ENCODE measurements around the gene CDK6.
"Not testable (repeated sequence)": the region's sequence is repeated elsewhere in the genome, so short reads cannot be mapped to it uniquely, and the experiment has no call there.

CDK6 gene

GRCh38 chr7:92613720-92614119 lies 222.7 kb downstream of the CDK6 start:
- no peak for DNase-seq (ENCODE audit: low read depth, low spot score)
- Histone ChIP-seq H3K36me3 (ENCODE audit: control insufficient read depth, insufficient read depth, low read length) (no peaks in the 10 kb centered on the region), H3K27ac (ENCODE audit: low read length) (no peak overlapping the region), H3K4me3 (ENCODE audit: low read length) (no peak overlapping the region), H3K27me3 (ENCODE audit: control insufficient read depth, insufficient read depth, low read length) (no peaks in the 10 kb centered on the region; the same call in 1 of the 2 replicates), H3K4me1 (ENCODE audit: control insufficient read depth, insufficient read depth, low read length) (no peaks in the 10 kb centered on the region), H3K9me3 (ENCODE audit: control insufficient read depth, insufficient read depth, low read length) (no peaks in the 10 kb centered on the region)
- no CpG with 5 or more reads among the region's 3 CpGs for whole genome bisulfite sequencing (ENCODE audit: insufficient coverage, insufficient read length)

GRCh38 chr7:92613214-92613613 lies 223.2 kb downstream of the CDK6 start:
- Histone ChIP-seq H3K9me3 (ENCODE audit: control insufficient read depth, insufficient read depth, low read length) (no peaks in the 10 kb centered on the region), H3K4me3 (ENCODE audit: low read length) (no peak overlapping the region), H3K27me3 (ENCODE audit: control insufficient read depth, insufficient read depth, low read length) (no peaks in the 10 kb centered on the region; the same call in 1 of the 2 replicates), H3K36me3 (ENCODE audit: control insufficient read depth, insufficient read depth, low read length) (no peaks in the 10 kb centered on the region), H3K27ac (ENCODE audit: low read length) (no peak overlapping the region), H3K4me1 (ENCODE audit: control insufficient read depth, insufficient read depth, low read length) (no peaks in the 10 kb centered on the region)
- no peak for DNase-seq (ENCODE audit: low read depth, low spot score)

GRCh38 chr7:92612501-92612900 lies 223.9 kb downstream of the CDK6 start:
- DNase-seq (ENCODE audit: low read depth, low spot score): no peak
- Histone ChIP-seq H3K9me3 (ENCODE audit: control insufficient read depth, insufficient read depth, low read length) (no peaks in the 10 kb centered on the region), H3K27me3 (ENCODE audit: control insufficient read depth, insufficient read depth, low read length) (no peaks in the 10 kb centered on the region; the same call in 1 of the 2 replicates), H3K4me1 (ENCODE audit: control insufficient read depth, insufficient read depth, low read length) (no peaks in the 10 kb centered on the region), H3K4me3 (ENCODE audit: low read length) (no peak overlapping the region), H3K36me3 (ENCODE audit: control insufficient read depth, insufficient read depth, low read length) (no peaks in the 10 kb centered on the region), H3K27ac (ENCODE audit: low read length) (no peak overlapping the region)
- no CpG with 5 or more reads among the region's 2 CpGs for WGBS (ENCODE audit: insufficient coverage, insufficient read length)

- no peak overlapping the region for H3K4me3 ChIP-seq (ENCODE audit: low read length)
- DNase-seq (ENCODE audit: low read depth, low spot score): no peak
- H3K9me3 ChIP-seq (ENCODE audit: control insufficient read depth, insufficient read depth, low read length): no peaks in the 10 kb centered on the region
- H3K27ac ChIP-seq (ENCODE audit: low read length): no peak overlapping the region
- no peaks in the 10 kb centered on the region; the same call in 1 of the 2 replicates for H3K27me3 ChIP-seq (ENCODE audit: control insufficient read depth, insufficient read depth, low read length)
- no peaks in the 10 kb centered on the region for H3K36me3 ChIP-seq (ENCODE audit: control insufficient read depth, insufficient read depth, low read length)
- no peaks in the 10 kb centered on the region for H3K4me1 ChIP-seq (ENCODE audit: control insufficient read depth, insufficient read depth, low read length)
Measured at GRCh38 chr7:92611735-92612134, 224.6 kb downstream of the CDK6 start.

- Histone ChIP-seq H3K27ac (ENCODE audit: low read length) (no peak overlapping the region), H3K27me3 (ENCODE audit: control insufficient read depth, insufficient read depth, low read length) (no peaks in the 10 kb centered on the region; the same call in 1 of the 2 replicates), H3K4me3 (ENCODE audit: low read length) (no peak overlapping the region), H3K4me1 (ENCODE audit: control insufficient read depth, insufficient read depth, low read length) (no peaks in the 10 kb centered on the region), H3K9me3 (ENCODE audit: control insufficient read depth, insufficient read depth, low read length) (no peaks in the 10 kb centered on the region), H3K36me3 (ENCODE audit: control insufficient read depth, insufficient read depth, low read length) (no peaks in the 10 kb centered on the region)
- no CpG with 5 or more reads among the region's 5 CpGs for WGBS (ENCODE audit: insufficient coverage, insufficient read length)
- DNase-seq (ENCODE audit: low read depth, low spot score): no peak
Measured at GRCh38 chr7:92609921-92610518, 226.4 kb downstream of the CDK6 start.

- Histone ChIP-seq H3K36me3 (ENCODE audit: control insufficient read depth, insufficient read depth, low read length) (no peaks in the 10 kb centered on the region), H3K27ac (ENCODE audit: low read length) (no peak overlapping the region), H3K4me1 (ENCODE audit: control insufficient read depth, insufficient read depth, low read length) (no peaks in the 10 kb centered on the region), H3K27me3 (ENCODE audit: control insufficient read depth, insufficient read depth, low read length) (no peaks in the 10 kb centered on the region), H3K4me3 (ENCODE audit: low read length) (peak overlapping the region; percentile 33; the same call in 1 of the 2 replicates), H3K9me3 (ENCODE audit: control insufficient read depth, insufficient read depth, low read length) (no peaks in the 10 kb centered on the region)
- DNase-seq (ENCODE audit: low read depth, low spot score): no peak
- no CpG with 5 or more reads among the region's 27 CpGs for WGBS (ENCODE audit: insufficient coverage, insufficient read length)
Measured at GRCh38 chr7:92608380-92609322, 227.7 kb downstream of the CDK6 start.

- no peak for DNase-seq (ENCODE audit: low read depth, low spot score)
- H3K9me3 ChIP-seq (ENCODE audit: control insufficient read depth, insufficient read depth, low read length): no peaks in the 10 kb centered on the region
- H3K27ac ChIP-seq (ENCODE audit: low read length): no peak overlapping the region
- WGBS (ENCODE audit: insufficient coverage, insufficient read length): no CpG with 5 or more reads among the region's 4 CpGs
- no peaks in the 10 kb centered on the region for H3K4me1 ChIP-seq (ENCODE audit: control insufficient read depth, insufficient read depth, low read length)
- no peak overlapping the region for H3K4me3 ChIP-seq (ENCODE audit: low read length)
- H3K27me3 ChIP-seq (ENCODE audit: control insufficient read depth, insufficient read depth, low read length): no peaks in the 10 kb centered on the region
- H3K36me3 ChIP-seq (ENCODE audit: control insufficient read depth, insufficient read depth, low read length): no peaks in the 10 kb centered on the region
Measured at GRCh38 chr7:92606985-92607384, 229.4 kb downstream of the CDK6 start.

- H3K4me1 ChIP-seq (ENCODE audit: control insufficient read depth, insufficient read depth, low read length); H3K27ac ChIP-seq (ENCODE audit: low read length); H3K9me3 ChIP-seq (ENCODE audit: control insufficient read depth, insufficient read depth, low read length); H3K36me3 ChIP-seq (ENCODE audit: control insufficient read depth, insufficient read depth, low read length); H3K27me3 ChIP-seq (ENCODE audit: control insufficient read depth, insufficient read depth, low read length); H3K4me3 ChIP-seq (ENCODE audit: low read length); DNase-seq (ENCODE audit: low read depth, low spot score): not testable (repeated sequence)
- no CpG with 5 or more reads among the region's 7 CpGs for WGBS (ENCODE audit: insufficient coverage, insufficient read length)
Measured at GRCh38 chr7:92604517-92604916, 231.9 kb downstream of the CDK6 start.

GRCh38 chr7:92603089-92603445 lies 233.3 kb downstream of the CDK6 start:
- no peaks in the 10 kb centered on the region for H3K36me3 ChIP-seq (ENCODE audit: control insufficient read depth, insufficient read depth, low read length)
- no peaks in the 10 kb centered on the region for H3K9me3 ChIP-seq (ENCODE audit: control insufficient read depth, insufficient read depth, low read length)
- H3K27ac ChIP-seq (ENCODE audit: low read length): no peak overlapping the region
- DNase-seq (ENCODE audit: low read depth, low spot score): no peak
- WGBS (ENCODE audit: insufficient coverage, insufficient read length): no CpG with 5 or more reads among the region's 1 CpG
- no peak overlapping the region for H3K4me3 ChIP-seq (ENCODE audit: low read length)
- H3K4me1 ChIP-seq (ENCODE audit: control insufficient read depth, insufficient read depth, low read length): no peaks in the 10 kb centered on the region; the same call in 1 of the 2 replicates
- H3K27me3 ChIP-seq (ENCODE audit: control insufficient read depth, insufficient read depth, low read length): no peaks in the 10 kb centered on the region

- no peak for DNase-seq (ENCODE audit: low read depth, low spot score)
Measured at GRCh38 chr7:92602352-92603088, 233.9 kb downstream of the CDK6 start.

More at GRCh38 chr7:92602352-92603088, 233.9 kb downstream of the CDK6 start:
- WGBS (ENCODE audit: insufficient coverage, insufficient read length): no CpG with 5 or more reads among the region's 2 CpGs
- Histone ChIP-seq H3K36me3 (ENCODE audit: control insufficient read depth, insufficient read depth, low read length) (no peaks in the 10 kb centered on the region), H3K4me3 (ENCODE audit: low read length) (no peak overlapping the region), H3K9me3 (ENCODE audit: control insufficient read depth, insufficient read depth, low read length) (no peaks in the 10 kb centered on the region), H3K4me1 (ENCODE audit: control insufficient read depth, insufficient read depth, low read length) (no peaks in the 10 kb centered on the region; the same call in 1 of the 2 replicates), H3K27ac (ENCODE audit: low read length) (no peak overlapping the region), H3K27me3 (ENCODE audit: control insufficient read depth, insufficient read depth, low read length) (no peaks in the 10 kb centered on the region)
